NCI-H1105 (cell line): ENCODE data around the gene HARS2.
"Not testable (repeated sequence)": the region's sequence is repeated elsewhere in the genome, so short reads cannot be mapped to it uniquely, and the experiment has no call there.

Source experiments
- DNase-seq: peaks from one replicate; lab custom pipeline; 2025; lab: John Stamatoyannopoulos, UW

HARS2 gene

DNA sequence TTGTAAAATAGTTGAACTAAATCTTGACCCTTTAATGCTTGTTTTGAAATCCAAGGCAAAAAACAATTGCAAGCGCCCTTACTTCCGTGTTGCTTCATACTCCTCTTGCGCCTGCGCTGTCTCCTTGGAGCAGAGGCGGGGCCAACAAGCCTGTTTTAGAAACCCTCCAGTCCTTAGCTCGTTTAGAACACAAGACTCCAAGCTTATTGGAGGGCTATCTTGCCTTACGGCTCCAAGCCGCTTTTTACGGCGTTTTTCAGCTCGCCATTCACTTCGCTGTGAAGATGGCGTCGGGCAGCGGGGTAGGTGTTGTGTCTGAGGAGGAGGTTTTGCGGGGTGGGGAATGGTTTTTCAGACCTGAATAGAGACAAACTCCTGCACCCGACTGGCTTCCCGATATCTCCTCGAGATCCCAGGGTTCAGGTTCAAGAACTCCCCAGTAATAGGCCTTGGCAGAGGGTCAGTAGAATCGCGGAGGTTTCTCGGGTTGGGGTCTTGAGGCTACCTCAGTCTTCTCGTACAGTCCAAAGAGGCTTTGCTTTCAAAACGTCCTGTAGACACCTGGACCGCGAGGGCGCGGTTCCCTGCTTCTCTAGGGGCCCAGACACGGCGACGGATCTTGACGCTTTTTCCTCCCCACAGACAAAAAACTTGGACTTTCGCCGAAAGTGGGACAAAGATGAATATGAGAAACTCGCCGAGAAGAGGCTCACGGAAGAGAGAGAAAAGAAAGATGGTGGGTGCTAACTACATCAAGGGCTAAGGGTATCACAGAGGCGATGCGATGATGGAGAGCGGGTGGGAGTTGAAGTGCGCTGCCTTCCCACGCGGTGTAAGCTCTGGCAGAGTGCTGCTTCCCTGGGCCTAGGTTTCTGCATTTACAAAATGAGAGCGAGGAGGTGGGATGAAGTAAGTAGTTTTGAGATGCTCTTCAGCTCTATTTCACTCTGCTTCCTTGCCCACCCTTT, 9.2 kb downstream of the HARS2 start, which contains the start of gene ZMAT2:
Gene ZMAT2, plus strand, starts transcription at position 271 of the 968 bp plus-strand sequence. Its CDS starts 14 bp downstream, at position 285.
- peak; percentile 83 for DNase-seq

DNA sequence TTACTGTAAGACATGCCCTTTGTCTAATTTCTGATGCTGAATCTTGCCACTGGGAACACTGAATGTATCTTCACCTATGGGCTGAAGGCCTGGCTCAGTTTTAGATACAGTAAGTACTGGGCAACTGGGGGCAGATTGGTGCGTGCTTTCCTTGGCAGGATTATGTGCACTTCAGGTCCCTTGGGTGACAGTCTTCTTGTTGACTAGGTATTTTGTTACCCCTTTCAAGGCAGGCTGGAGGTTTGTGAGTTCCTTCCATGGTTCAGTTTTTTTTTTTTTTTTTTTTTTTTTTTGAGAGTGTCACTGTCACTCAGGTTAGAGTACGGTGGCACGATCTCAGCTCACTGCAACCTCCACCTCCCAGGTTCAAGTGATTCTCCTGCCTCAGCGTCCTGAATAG, 16.6 kb downstream of the HARS2 start:
- DNase-seq: no peak

DNA sequence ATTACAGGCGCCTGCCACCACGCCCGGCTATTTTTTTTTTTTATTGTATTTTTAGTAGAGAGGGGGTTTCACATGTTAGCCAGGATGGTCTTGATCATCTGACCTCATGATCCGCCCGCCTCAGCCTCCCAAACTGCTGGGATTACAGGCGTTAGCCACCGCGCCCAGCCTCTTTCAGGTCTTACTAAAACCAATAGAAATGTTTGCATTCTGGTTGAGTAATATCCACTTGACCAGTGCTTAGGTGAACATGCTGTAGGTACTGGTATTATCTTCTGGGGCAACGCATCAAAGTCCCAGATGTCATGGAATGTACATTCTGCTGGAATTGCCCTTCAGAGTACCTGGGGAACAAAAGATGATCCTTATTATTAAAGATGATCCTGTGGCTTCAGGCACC, 17.5 kb downstream of the HARS2 start:
- not testable (repeated sequence) for DNase-seq

DNA sequence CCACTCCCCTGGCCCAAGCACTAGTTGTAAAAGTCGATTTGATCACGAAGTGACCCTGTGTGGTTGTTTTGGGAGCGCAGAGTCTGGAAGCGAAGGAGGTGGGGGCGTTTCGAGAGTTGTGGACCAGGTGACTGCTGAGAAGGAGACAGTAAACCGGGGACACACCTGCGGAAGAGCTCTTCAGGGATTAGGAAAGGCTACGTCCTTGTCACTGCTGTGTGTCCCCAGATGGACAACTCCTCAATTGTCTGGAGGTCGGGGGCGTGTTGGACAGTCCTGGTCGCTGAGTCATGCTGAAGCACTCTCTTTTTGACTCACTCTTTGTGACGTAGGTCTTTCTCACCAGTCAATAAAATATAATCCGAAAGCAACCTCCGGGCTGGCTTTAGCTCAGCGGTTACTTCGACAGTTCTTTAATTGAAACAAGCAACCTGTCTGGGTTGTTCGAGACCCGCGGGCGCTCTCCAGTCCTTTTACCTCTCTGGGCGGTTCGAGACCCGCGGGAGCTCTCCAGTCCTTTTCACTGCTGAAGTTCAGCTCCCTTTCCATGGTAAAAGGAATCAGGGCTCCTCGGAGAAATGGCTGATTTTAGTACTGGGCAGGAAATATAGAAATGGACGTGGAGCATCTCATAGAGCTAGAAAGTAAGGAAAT, 19.8 kb downstream of the HARS2 start:
- no peak for DNase-seq

DNA sequence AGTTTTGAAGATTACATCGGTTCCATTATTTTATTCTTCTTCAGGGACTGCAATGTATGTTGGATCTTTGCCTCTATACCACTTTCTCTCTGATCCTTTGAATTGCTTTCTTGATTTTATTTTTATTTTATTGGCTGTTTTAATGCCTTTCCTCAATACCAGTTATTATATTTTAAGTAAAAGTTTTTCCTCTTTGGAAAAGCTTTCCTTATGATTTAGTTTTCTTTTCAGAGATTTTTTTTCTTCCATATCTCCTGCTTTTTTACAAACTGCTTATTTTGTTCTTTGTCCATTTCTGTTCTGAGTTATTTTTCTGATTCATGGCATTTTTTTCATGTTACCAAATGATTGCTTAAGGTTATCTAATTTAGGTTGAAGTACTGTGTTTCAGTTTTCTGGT, 20.5 kb downstream of the HARS2 start:
- DNase-seq: no peak

DNA sequence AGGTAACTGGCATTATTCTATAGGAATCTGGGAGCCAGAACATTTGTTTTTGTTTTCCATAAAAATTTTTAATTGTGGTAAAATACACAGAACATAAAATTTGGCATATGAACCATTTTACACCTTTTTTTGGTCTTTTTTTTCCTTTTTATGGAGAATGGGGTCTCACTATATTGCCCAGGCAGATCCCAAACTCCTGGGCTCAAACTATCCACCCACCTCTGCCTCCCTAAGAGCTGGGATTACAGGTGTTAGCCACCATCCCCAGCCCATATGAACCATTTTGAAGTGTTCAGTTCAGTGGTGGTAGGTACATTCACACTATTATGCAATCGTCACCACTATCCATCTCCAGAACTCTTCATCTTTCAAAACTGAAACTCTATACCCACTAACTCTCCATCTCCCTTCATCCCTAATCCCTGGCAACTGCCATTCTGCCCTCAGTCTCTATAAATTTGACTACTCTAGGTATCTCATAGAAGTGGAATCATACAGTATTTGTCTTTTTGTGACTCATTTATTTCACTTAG, 22.4 kb downstream of the HARS2 start:
- DNase-seq: no peak

DNA sequence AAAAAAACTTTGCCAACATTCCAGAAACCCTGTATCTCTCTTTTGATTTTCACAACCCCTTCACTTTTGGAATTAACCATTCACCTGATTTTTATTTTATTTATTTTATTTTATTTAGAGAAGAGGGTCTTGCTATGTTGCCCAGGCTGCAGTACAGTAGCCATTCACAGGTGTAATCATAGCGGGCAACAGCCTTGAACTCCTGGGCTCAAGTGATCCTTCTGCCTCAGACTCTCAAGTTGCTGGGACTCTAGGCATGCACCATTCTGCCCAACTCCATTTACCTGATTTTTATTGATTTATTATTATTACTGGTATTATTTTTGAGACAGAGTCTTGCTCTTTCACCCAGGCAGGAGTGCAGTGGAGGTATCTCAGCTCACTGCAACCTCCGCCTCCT, 25.0 kb downstream of the HARS2 start:
- not testable (repeated sequence) for DNase-seq

DNA sequence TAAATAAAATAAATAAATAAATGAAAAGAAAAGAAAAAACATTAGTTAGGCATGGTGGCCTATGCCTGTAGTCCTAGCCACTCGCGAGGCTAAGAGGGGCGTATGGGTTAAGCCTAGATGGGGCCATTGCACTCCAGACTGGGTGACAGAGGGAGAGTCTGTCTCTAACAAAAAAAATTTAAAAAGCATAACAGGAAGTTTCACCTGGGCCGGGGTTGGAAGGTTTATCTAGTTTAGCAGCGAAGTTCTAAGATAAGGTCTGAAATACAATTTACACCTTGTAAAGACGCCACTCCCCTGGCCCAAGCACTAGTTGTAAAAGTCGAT, 27.0 kb downstream of the HARS2 start:
- no peak for DNase-seq

DNA sequence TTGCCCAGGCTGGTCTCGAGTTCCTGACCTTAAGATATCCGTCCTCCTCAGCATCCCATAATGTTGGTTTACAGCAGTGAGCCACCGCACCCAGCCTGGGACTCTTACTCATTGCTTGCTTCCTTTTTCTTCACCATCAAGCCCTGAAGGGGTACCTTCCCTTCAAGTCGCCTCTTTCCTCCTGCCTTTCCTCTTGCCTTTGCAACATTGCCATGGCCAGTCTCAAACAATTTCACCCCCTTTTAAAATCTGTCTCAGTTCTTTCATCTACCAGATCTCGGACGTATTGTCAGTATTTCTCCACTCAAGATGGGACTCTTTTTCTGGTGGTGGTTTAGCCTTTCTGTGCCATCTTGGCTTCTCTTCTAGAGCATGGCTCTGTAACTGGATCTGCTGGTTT, 29.5 kb downstream of the HARS2 start:
- DNase-seq: not testable (repeated sequence)

DNA sequence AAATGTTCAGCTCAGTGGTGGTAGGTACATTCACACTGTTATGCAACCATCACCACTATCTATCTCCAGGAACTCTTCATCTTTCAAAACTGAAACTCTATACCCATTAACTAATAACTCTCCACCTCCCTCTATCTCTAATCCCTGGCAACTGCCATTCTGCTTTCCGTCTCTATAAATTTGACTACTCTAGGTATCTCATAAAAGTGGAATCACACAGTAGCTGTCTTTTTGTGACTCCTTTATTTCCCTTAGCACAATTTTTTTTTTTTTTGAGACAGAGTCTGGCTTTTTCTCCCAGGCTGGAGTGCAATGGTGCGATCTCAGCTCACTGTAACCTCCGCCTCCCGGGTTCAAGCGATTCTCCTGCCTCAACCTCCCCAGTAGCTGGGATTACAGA, 30.1 kb downstream of the HARS2 start:
- DNase-seq: not testable (repeated sequence)

DNA sequence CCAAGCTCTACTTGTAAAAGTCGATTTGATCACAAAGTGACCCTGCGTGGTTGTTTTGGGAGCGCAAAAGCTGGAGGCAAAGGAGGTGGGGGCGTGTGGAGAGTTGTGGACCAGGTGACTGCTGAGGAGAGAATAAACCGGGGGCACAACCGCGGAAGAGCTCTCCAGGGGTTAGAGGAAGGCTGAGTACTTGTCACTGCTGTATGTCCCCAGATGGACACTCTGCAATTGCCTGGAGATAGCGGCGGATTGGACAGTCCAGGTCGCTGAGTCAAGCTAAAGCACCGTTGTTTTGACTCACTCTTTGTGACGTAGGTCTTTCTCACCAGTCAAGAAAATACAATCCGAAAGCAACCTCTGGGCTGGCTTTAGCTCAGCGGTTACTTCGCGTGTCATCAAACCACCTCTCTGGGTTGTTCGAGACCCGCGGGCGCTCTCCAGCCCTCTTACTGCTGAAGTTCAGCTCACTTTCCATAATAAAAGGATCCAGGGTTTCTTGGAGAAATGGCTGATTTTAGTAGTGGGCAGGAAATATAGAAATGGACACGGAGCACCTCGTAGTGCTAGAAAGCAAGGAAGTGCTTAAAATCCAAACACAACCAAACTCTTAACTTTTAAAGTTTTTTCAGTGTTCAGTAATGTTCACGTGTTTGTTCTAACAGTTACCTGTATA, 34.7 kb downstream of the HARS2 start:
- no peak for DNase-seq

DNA sequence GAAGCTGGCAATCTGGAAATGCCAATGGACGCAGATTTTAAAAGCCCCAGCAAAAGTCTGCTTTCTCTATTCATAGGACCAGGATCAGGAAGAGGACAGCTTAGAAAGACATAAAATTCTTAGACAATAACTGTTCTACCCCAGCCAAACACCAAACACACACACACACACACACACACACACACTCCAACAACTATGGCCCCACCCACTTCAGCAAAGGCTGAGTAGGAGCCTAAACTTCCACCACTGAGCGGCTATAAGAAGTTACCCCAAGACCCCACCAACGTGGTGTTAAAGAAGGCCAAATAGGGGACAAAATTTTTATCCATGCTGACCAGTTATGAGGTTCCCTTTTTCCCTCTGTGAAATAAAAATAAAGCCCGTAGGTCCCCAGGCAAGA, 41.8 kb downstream of the HARS2 start:
- no peak for DNase-seq

DNA sequence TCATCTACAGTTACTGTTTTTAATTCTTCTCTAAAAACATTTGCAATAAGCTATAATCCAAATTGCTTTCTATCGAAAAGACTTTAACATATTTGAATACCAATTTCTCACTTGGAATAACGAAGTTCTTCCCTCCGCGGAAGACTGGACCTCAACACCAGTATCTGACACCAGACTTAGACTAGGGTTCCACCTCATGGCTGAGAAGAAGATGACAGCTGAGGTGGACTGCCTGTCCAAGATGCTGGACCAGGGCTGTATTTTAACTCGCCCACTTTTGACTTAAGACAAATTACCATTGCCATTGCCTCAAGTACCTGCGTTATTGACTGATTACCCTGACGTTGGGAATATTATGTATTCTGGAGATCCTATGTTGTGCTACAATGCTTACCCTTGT, 43.1 kb downstream of the HARS2 start:
- DNase-seq: no peak

DNA sequence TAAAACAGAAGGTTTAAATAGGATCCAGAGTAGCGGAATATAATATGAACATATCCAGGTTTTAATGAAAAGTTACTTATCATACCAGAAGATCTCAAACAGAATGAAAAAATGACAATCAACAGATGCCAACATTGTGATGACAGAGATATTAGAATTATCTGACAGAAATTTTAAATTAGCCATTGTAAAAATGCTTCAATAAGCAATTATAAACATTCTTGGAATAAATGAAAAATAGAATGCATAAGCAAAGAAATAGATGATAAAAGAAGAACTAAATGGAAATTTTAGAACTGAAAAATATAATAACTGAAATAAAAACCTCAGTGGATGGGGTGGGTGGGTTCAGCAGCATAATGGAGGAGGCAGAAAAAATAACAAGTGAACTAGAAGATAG, 46.2 kb downstream of the HARS2 start:
- DNase-seq: no peak

DNA sequence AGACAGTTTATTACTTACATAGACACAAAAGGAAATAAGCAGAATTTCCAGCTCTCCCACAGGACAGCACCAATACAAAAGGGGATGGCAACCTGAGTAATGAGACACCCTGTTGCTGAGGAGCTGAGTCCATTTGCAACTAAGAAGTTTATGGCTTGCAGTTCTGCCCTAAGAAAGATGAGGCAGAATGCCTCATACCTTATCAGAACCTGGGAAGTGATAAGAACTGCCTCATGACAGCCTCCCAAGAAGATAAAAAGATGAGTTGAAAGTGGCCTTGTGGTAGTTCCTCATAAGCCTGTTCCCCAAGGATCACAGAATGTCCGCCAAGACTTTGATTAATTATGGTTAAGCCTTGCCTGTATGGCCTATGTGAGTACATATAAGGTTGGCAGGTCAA, 50.7 kb downstream of the HARS2 start:
- DNase-seq: no peak
